Osteoblast (primary cell): ENCODE measurements around the gene COL25A1. TPM values are rescaled to one million over a fixed set of nuclear protein-coding genes. Genes with fewer than 3 reads are reported as not detected.
A peak's percentile ranks its signal among the peaks of the same experiment; 100 is the strongest.

Source experiments
- DNase-seq: peaks from one replicate; pipeline ENCODE4 v3.0.0; 2011; ENCODE audit warnings: low spot score, mixed read lengths; ENCODE audit not compliant: insufficient read length; ENCODE audit errors: missing footprints
- H2AFZ ChIP-seq: 2 replicates; pipeline ENCODE4 v1.6.0; 2011; ENCODE audit warnings: mild to moderate bottlenecking, low read length
- H3K27ac ChIP-seq: 2 replicates; pipeline ENCODE4 v1.5.1; 2011; ENCODE audit warnings: mild to moderate bottlenecking, low read depth, low read length, moderate library complexity
- H3K27me3 ChIP-seq: 2 replicates; pipeline ENCODE4 v1.6.0; 2012; ENCODE audit warnings: mild to moderate bottlenecking, control low read depth, inconsistent platforms, low read length, moderate library complexity; ENCODE audit not compliant: insufficient read depth
- H3K36me3 ChIP-seq: 2 replicates; pipeline ENCODE4 v1.5.1; 2011; ENCODE audit warnings: mild to moderate bottlenecking, low read length, control low read depth, moderate library complexity; ENCODE audit not compliant: insufficient read depth
- H3K4me1 ChIP-seq: 2 replicates; pipeline ENCODE4 v1.5.1; 2011; ENCODE audit warnings: mild to moderate bottlenecking, low read length, control low read depth, moderate library complexity; ENCODE audit not compliant: insufficient read depth
- H3K4me2 ChIP-seq: 2 replicates; pipeline ENCODE4 v1.6.0; 2011; ENCODE audit warnings: mild to moderate bottlenecking, low read length; ENCODE audit not compliant: insufficient read depth
- H3K4me3 ChIP-seq: fragments of 200-600 bp; sonication (generic); 3 replicates; pipeline ENCODE4 v1.5.1; 2012; ENCODE audit warnings: mild to moderate bottlenecking, low read length, inconsistent platforms; ENCODE audit not compliant: insufficient read depth
- H3K79me2 ChIP-seq: 2 replicates; pipeline ENCODE4 v1.6.0; 2012; ENCODE audit warnings: mild to moderate bottlenecking, low read length, control low read depth, inconsistent platforms; ENCODE audit not compliant: insufficient read depth
- H3K9me3 ChIP-seq: 2 replicates; pipeline ENCODE4 v1.5.1; 2011; ENCODE audit warnings: low read depth, low read length, control low read depth
- H4K20me1 ChIP-seq: 2 replicates; pipeline ENCODE4 v1.6.0; 2012; ENCODE audit warnings: mild to moderate bottlenecking, low read length, control low read depth; ENCODE audit not compliant: insufficient read depth
- total RNA-seq: library from RNA; depleted of rRNA; stranded (reverse); fragments of >200 nt; gene quantifications from 2 replicates; pipeline ENCODE4 v1.2.3, GENCODE V29; 2012
- TF ChIP-seq, protein P1 (sequence below): IDR thresholded peaks from 2 replicates; pipeline ENCODE4 v1.5.1; 2011; ENCODE audit warnings: mild to moderate bottlenecking, low read depth, low read length, moderate library complexity; ENCODE audit errors: extremely low read depth

Gene COL25A1
- total RNA-seq, 1 donor, result 1.4 TPM

DNA sequence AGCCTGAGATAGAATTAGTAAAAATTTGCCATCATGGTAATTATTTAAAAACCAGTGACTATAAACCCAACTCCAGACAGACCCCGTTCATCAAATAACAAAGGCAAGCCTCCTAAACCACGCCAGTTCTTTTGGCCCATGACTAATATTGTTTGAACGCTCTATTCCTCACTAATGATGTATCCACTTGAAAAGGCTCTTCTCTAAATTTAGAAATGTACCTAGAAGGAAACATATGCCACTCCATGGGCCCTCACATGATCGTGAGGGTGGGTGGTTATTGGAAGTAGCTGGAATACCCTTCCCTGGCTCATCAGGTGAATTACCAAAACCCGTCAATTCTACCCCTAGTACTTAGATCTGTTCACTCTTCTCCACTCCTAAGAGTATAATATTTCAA, 249.2 kb downstream of the COL25A1 start:
- Histone ChIP-seq H3K36me3 (no peaks in the 10 kb centered on the region), H4K20me1 (no peaks in the 10 kb centered on the region), H3K27ac (no peak overlapping the region), H3K4me3 (no peak overlapping the region), H2AFZ (peak overlapping the region; percentile 15), H3K4me1 (no peaks in the 10 kb centered on the region), H3K79me2 (no peaks in the 10 kb centered on the region), H3K27me3 (no peaks in the 10 kb centered on the region), H3K4me2 (no peak overlapping the region), H3K9me3 (no peaks in the 10 kb centered on the region)
- TF ChIP-seq, protein P1, sequence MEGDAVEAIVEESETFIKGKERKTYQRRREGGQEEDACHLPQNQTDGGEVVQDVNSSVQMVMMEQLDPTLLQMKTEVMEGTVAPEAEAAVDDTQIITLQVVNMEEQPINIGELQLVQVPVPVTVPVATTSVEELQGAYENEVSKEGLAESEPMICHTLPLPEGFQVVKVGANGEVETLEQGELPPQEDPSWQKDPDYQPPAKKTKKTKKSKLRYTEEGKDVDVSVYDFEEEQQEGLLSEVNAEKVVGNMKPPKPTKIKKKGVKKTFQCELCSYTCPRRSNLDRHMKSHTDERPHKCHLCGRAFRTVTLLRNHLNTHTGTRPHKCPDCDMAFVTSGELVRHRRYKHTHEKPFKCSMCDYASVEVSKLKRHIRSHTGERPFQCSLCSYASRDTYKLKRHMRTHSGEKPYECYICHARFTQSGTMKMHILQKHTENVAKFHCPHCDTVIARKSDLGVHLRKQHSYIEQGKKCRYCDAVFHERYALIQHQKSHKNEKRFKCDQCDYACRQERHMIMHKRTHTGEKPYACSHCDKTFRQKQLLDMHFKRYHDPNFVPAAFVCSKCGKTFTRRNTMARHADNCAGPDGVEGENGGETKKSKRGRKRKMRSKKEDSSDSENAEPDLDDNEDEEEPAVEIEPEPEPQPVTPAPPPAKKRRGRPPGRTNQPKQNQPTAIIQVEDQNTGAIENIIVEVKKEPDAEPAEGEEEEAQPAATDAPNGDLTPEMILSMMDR, result no peak
- no peak for DNase-seq

DNA sequence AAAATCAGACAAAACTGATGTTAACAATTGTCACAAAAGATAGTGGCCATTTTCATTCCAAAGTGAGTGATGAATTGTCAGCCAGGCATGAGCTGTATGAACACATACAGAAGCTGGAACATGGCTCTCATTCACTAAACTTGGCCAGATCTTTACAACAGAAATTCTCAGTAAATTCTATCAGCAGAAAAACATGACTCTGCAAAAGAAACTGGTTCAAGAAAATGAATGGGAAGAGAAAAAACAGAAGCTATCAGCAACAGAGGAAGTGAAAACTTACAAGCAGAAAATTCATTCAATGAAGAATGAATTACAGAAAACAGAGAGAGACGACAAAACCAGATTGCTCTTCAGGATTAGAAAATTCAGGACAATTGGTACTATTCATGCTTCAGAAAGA, 249.6 kb downstream of the COL25A1 start:
- H3K36me3 ChIP-seq, result no peaks in the 10 kb centered on the region
- peak overlapping the region; percentile 15 for H2AFZ ChIP-seq
- no peak overlapping the region for H3K27ac ChIP-seq
- no peak overlapping the region for H3K4me2 ChIP-seq
- no peaks in the 10 kb centered on the region for H3K4me1 ChIP-seq
- TF ChIP-seq, protein P1, result no peak
- DNase-seq, result no peak
- no peak overlapping the region for H3K4me3 ChIP-seq
- no peaks in the 10 kb centered on the region for H3K79me2 ChIP-seq
- no peaks in the 10 kb centered on the region for H4K20me1 ChIP-seq
- no peaks in the 10 kb centered on the region for H3K9me3 ChIP-seq
- H3K27me3 ChIP-seq, result no peaks in the 10 kb centered on the region

DNA sequence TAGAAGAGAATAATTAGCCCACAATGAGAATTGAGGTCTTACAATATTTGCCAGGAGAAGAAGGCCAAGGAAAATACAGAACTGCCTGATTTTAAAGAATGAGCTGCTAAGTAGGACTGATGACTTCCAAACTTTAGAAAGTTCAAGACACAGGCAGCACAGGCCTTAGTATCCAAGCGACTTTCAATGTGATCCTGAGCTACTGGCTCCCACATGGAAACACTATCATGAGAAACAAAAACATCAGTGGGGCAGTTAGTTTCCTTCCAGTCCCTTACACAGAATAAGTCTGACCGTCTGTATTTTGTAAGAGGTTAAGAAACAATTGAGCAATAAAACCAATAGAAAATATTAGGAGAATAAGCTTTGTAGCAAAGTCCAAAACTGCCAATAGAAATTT, 251.4 kb downstream of the COL25A1 start:
- Histone ChIP-seq H3K4me2 (no peak overlapping the region), H3K4me3 (no peak overlapping the region), H3K9me3 (no peaks in the 10 kb centered on the region), H3K36me3 (no peaks in the 10 kb centered on the region), H2AFZ (no peak overlapping the region), H3K27ac (no peak overlapping the region), H3K4me1 (peaks cover 9% of the 10 kb centered on the region), H3K79me2 (no peaks in the 10 kb centered on the region), H3K27me3 (no peaks in the 10 kb centered on the region), H4K20me1 (no peaks in the 10 kb centered on the region)
- DNase-seq, result no peak
- TF ChIP-seq, protein P1, result no peak

DNA sequence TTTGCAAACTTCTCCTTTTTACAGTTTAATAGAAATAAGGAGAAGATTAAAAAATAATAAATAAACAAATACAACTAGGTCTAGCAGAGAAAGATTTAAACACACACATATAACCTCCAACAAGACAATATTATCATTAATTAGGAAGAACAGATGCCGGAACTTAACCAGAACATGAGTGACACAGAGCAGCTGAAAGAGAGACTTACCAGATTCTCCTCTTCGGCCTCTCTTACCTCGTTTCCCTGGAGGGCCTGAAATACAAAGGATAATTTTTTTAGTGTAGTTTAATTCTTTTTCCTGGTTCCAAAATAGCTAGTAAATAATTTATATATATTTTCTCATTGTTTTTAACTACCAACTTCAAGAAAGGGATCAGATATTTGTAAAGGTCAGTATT, 252.5 kb downstream of the COL25A1 start:
- no peak for DNase-seq
- no peak overlapping the region for H3K4me3 ChIP-seq
- no peaks in the 10 kb centered on the region for H3K9me3 ChIP-seq
- H3K27me3 ChIP-seq, result no peaks in the 10 kb centered on the region
- H3K4me2 ChIP-seq, result no peak overlapping the region
- peaks cover 9% of the 10 kb centered on the region for H3K4me1 ChIP-seq
- H4K20me1 ChIP-seq, result no peaks in the 10 kb centered on the region
- TF ChIP-seq, protein P1, result no peak
- no peak overlapping the region for H2AFZ ChIP-seq
- H3K36me3 ChIP-seq, result no peaks in the 10 kb centered on the region
- H3K79me2 ChIP-seq, result no peaks in the 10 kb centered on the region
- H3K27ac ChIP-seq, result no peak overlapping the region
